ENCODE measurements around the gene RAD54L.
"Not testable (repeated sequence)": the region's sequence is repeated elsewhere in the genome, so short reads cannot be mapped to it uniquely, and the experiment has no call there.

RAD54L gene

DNA sequence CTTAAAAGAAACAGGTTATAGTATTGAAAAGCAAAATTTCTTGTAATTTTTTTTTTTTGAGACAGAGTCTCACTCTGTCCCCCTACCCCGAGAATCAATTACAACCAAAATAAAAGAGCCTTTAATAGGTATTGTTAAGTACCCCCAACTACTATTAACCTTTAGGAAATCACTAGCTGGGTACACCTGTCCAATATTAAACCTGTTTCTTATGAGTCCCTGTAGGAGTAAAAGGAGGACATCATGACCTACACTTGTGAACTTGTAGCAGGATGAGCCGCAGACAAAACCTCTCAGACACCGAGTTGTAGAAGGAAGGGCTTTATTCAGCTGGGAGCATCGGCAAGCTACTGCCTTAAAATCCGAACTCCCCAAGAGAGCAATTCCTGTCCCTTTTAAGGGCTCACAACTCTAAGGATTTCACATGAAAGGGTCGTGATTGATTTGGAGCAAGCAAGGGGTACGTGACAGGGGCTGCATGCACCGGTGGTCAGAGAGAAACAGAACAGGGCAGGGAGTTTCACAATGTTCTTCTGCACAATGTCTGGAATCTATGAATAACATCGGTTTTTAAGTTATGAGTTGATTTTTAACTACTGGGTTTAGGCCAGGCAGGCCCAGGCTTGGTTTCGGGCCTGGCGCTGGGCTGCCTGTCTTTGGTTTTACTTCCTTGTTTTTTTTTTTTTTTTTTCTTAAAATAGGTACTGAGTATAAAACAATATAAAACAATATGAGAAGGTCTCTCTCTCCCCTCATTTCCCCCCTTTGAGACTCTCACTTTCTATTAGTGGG is 77.9 kb downstream of the RAD54L start:
- DNase-seq: not testable (repeated sequence)
